HG03045 (cell line): ENCODE data around the gene CACNA1B.

Source experiments
- ATAC-seq: cut with Tn5 transposase; IDR thresholded peaks from one replicate; pipeline ENCODE4 v1.9.1; 2021; ENCODE audit warnings: mild to moderate bottlenecking, moderate library complexity; ENCODE audit not compliant: unreplicated experiment

The CACNA1B gene

DNA sequence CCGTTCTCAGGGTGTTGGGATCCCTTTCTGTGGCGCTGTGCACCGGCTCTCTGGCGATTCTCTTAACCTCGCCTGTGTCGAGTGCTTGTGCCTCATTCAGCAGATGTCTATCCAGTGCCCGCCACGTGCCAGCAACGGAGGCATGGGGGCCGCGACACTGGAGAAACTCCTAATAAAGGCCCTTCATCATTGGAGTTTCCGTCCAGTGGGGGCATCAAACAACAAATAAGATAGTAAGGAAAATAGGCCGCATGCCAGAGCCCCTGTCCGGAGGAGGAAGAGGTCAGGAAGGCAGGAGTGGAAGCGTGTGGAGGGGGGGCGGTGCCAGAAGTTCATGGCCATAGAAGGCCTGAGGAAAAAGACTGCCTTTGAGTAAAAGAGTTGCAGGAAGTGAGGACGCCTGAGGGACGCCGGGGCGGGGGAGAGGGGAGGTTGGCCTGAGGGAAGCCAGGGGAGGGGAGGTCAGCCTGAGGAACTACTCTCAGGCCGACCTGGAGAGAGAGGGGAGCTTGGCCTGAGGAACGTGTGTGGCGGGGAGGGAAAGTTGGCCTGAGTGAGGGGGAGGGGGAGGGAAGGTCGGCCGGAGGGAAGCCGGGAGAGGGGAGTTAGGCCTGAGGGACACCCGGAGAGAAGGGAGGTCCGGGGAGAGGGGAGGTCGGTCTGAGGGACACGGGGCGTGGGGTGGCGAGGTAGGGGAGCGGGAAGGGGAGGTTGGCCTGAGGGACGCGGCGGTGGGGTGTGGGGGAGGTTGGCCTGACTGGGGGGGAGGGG, 82.2 kb downstream of the CACNA1B start:
- ATAC-seq, result no peak

DNA sequence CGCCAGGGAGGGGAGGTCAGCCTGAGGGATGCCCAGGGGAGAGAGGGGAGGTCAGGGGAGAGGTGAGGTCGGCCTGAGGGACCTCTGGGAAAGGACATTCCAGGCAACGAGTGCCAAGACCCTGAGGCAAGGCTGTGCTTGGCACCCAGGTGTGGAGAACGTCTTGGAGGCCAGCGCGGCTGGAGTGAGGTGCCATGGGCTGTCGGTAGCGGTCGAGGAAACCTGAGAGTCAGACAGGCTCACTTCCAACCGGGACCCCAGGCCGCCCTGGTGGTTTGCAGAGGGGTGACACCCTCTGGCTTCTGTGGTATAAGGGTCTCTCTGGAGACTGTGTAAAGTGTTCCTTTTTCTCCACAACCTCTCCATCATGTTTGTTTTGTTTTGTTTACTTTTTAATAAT, 82.9 kb downstream of the CACNA1B start:
- no peak for ATAC-seq

DNA sequence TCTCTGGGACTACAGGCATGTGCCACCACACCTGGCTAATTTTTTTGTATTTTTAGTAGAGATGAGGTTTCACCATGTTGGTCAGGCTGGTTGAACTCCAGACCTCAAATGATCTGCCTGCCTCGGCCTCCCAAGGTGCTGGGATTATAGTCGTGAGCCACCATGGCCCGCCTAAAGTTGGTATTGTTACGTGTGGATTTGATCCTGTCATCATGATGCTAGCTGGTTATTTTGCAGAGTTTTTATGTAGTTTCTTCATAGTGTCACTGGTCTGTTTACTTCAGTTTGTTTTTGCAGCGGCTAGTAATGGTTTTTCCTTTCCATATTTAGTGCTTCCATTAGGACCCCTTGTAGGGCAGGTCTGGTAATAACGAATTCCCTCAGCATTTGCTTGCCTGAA, 85.9 kb downstream of the CACNA1B start:
- no peak for ATAC-seq

DNA sequence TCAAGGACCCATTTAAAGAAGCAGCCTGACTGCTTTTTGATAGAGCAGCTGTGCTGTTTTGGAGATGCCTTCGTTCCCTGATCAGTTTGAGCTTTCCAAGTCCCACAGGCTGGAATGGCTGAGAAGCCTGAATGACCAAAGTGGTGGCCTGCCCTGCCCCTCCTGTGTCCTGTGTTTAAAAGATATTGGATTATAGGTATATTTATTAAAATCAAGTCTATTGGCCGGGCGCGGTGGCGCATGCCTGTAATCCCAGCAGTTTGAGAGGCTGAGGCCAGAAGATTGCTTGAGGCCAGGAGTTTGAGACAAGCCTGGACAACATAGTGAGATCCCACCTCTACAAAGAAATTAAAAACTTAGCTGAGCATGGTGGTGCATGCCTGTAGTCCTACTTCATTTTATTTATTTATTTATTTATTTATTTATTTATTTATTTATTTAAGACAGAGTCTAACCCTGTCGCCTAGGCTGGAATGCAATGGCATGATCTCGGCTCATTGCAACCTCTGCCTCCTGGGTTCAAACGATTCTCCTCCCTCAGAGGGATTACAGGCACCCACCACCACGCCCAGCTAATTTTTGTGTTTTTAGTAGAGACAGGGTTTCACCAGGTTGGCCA, 87.7 kb downstream of the CACNA1B start:
- no peak for ATAC-seq

DNA sequence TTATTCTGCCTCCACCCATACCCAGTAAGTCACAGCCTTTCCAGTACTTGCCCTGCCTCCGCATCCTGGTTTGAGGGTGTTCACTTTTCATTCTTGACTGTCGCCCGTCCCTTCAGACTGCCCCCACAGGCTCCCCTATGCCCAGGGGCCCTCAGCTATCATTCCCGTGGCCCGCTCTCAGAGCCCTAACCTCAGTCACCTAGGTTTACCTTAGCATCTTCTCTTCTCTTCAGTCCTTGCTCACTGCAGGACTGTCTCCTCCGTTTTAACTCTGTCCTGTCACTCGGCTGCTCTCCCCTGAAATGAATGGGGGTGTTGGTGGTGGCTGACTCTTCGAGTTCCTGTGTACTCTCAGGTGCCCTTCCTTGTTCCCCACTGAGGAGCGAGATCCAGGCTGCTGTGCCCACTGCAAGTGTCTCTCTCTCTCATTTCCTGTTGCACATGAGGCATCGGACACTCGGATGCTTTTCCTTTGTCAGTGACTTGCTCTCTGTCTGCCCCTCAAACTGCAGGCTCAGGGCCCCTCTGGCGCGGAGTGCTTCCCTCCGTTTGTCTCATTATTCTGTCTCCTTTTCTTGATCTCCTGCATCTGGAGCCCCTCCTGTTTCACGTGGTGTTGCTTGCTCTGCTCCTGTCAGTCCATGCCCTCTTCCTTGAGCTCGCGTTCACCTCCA, 89.8 kb downstream of the CACNA1B start:
- ATAC-seq, result no peak

DNA sequence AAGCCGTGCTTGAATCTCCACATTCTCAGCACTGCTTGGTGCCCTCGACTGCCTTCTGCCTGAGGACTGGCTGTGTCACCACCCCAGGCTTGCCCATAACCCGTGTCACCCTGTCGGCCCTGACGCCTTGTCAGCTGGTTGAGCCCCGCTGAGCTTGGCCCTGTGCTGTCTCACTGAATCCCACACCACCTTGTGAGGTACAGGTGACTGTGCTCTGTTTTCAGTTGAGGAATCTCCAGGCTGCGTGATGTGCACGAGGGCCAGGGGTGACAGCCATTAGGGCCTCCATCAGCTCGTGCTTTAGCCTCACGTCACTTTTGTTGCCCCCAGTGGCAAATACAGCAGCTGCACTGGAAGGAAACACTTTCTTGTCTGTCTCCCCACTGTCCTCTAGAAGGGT, 90.7 kb downstream of the CACNA1B start:
- no peak for ATAC-seq

DNA sequence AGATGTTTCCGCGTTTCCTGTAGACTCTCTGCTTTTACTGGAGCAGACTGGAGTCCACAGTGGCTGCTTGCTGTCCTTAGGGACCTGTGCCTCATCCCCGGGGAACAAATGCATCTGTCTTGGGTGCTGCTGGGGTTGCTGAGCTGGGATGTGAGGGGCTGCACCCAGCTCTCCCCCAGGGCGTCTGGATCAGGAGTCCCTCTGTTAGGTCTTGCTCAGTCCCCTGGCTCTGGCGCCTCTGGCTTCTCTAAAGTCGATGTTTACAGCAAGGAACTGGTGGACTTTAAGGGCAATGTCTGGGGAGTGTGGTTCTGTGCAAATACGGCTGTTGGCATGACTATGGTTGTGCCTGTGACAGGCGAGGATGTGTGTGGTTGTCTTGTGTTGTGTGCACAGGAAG, 91.4 kb downstream of the CACNA1B start:
- ATAC-seq, result no peak

DNA sequence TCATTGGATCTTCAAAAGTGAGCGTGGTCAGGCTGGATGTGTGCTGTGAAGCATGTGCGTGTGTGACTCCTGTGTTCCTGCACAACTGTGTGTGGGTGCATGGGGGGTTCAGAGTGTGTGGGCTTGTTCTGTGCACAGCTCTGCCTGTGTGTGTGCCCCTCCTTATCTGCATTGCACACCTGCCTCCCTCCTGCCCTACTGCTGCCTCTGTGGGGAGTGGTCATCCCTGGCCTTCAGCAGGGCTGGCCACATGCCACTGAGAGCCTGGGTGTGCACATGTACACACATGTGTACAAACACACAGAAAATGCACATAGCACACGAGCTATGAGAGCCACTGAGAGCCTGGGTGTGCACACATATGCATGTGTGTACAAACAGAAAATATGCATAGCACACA, 92.1 kb downstream of the CACNA1B start:
- no peak for ATAC-seq

DNA sequence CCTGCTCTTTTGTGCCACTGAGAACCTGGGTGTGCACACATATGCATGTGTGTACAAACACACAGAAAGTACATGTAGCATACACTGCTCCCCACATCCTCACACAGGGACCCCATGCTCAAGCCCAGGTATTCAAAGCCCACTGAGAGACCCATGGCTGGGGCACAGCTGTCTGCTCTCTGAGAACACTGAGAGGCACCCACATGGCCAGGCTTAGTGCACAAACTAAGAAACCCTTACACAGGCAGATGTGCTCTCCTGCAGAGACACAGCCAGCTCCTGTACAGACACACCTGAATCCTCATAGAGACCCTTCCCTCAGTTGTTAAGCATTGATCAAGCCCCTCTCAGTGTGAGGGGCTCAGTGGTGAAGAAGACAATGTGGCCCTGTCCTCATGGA, 92.5 kb downstream of the CACNA1B start:
- no peak for ATAC-seq

DNA sequence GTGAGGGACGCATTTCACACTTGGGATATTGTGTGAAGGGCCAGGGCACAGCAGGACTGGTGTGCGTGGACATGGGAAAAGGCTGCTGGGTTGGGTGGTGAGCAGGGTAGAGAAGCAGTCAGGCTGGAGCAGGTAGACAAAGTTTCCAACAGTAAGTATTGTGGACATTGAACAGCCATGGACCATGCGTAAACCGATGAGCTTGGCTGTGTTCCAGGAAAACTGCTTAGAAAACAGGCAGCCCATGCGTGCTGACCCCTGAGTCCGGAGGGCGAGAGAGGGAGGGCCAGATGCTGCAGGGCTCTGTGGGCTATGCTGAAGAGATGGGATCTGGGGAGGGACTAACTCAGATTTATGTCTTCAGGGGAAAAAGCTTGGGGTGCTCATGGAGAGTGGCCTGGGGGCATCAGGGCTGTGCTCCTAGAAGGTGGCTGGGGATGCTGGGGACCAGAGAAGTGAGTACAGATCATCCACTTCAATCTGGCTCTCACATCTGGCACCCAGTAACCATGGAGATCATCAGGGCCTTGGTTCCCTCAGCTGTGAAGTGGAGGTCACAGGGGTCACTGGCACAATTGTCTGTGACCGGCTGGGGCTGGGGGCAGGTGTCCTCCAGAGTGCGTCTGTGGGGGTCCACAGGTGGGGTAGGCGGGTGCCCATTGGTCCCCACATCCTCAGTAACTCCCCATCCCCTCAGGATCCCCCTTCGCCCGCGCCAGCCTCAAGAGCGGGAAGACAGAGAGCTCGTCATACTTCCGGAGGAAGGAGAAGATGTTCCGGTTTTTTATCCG, 93.3 kb downstream of the CACNA1B start:
- no peak for ATAC-seq

DNA sequence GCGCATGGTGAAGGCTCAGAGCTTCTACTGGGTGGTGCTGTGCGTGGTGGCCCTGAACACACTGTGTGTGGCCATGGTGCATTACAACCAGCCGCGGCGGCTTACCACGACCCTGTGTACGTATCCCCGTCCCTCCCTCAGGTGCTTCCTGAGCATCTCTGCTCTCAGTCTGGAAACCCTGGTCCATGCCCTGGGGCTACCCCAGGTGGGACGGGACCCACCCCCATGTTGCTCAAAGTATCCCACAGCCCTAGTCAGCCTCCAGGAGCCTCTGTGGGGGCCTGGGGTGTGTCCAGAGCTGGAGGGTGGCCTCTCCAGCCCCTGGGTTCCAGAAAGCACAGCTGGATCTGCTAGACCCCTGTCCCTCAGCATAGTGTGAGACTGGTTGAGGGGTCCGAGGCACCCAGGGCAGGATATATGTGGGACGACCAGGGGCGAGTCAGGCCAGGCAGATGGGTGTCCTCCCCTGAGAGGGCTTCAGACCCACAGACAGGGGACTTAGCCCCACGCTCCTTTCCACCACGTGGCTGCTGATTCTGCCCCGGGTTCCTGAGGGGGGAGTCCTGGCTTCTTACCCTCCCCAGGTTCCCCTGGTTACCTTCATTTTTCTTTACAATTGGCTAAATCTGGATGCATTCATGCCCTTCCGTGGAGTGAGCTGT, 94.0 kb downstream of the CACNA1B start:
- ATAC-seq, result no peak

DNA sequence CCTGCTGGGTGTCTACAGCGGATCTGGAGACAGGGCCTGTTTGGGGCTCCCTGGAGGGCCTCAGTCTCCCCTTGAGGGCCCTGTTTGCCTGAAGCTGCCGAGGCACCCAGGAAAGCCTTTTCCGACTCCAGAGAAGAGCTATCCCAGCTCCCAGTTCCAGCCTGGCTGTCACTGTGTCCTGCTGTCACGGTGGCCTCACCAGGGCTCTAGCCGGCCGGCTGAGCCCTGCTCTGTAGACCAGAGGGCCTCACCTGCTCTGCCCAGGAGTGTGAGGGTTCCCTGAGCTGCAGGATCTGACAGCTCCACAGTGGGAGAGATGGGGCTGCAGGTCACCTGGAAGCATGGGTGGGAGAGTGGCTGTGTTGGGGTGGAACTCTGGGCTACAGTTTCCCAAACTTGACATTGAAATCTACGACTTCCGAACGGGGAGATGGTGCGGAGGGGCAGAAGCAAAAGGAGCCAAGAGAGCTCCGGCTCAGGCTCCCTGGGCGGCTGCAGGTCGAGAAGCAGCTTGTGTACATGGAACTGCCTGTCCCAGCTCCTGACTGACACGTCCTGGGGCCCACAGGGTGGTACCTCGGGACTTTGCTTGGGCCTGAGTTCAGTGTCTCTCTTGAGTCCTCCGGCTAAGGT, 94.9 kb downstream of the CACNA1B start:
- ATAC-seq, result no peak

DNA sequence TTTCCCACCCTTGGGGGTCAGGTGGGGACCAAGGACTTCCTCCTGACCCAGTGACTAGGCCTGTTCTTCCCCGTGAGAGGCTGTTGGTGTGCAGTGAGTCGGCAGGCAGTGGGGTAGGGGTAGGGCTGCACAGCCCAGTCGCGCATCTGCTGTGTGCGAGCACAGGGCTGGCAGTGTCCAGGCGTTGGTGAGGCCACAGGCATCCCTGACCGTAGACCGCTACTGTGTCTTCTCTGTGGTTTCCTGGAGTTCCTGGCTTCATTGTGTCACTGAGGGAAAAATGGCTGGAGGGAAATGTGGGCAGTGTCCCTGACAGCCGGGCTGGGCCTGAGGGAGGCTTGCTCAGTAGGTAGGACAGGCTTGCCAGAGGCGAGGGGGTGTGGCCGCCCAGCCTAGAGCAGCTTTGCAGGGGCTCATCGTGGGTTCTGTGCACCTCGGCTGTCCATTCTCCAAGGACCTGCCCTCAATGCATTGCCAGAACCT, 95.4 kb downstream of the CACNA1B start:
- no peak for ATAC-seq

DNA sequence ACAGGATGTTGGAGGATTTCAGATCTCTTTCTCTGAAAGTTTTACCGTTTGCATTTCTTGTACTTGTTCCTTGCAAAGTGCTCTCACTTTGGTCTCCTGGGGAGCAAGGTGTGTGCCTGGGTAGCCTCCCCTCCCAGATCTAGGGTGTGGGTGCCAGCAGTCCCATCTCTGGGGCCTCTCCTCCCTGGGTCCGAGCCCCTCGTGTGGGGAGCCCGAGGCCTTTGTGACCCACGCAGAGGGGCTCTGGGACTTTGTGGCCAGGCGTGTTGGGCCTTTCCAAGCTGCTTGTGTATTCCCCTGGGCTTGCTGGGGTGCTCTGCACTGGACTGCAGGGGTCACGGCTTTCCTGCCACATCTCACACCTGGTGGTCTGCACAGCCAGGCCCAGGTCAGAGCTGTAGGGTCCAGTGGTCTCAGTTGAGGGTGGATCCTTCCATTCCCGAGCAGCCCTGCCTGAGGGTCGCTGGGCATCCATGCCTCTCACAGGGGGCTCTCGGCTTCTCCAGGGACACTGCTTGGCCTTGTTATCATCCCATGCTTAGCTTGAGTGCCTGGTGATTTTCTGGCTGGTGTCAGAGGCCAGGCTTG, 96.3 kb downstream of the CACNA1B start:
- ATAC-seq, result no peak

DNA sequence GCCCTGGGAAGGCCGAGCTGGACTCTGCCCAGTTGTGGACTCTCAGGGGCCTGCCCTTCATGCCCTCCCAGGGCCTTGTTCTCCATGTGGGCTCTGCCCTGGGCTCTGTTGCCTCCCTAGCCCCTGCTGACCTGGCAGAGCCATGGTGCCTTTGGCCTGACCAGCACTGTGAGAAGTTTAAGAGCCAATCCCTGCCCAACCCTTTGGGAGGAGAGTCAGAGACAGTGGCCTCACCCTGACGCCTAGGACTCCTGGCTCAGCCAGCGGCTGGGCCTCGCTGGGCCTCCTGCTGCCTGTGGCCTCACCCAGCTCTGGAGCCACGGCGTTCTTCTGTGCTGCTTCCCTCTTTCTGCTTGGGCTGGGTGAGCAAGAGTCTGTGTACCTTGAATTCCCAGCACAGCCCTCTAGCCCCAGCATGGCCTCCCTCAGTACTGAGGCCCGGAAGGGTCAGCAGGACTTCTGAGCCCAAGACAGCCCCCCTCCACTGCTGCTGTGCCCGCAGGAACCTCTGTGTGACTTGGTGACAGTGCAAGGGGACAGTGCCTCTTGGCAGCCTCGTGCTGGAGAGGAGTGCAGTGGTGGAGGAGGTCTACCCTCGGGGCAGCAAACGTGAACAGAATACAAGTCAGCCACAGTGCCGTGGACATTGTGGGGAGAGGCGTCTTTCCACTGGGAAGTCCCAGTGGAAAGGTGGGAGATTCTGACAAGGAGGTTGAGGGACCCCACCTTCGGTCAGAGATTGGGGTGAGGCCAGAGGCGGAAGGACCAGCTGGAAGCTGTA, 97.4 kb downstream of the CACNA1B start:
- ATAC-seq, result no peak

DNA sequence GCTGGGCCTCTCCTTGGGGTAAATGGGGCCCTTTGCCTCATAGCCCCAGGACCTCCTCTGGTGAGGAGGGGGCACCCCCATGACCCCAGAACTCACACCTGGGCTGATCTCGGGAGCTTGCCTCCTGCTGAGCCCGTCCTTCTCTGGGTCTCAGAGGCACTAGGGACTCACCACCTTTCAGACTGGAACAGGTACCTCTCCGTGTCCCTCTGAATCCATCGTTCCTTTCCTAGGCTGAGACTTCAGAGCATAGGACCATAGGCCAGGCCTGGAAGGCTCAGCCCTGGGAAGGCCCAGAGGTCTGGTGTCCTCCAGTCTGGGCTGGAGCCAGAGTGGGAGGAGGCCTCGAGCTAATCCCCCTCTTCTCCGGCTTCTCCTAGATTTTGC, 97.9 kb downstream of the CACNA1B start:
- no peak for ATAC-seq

DNA sequence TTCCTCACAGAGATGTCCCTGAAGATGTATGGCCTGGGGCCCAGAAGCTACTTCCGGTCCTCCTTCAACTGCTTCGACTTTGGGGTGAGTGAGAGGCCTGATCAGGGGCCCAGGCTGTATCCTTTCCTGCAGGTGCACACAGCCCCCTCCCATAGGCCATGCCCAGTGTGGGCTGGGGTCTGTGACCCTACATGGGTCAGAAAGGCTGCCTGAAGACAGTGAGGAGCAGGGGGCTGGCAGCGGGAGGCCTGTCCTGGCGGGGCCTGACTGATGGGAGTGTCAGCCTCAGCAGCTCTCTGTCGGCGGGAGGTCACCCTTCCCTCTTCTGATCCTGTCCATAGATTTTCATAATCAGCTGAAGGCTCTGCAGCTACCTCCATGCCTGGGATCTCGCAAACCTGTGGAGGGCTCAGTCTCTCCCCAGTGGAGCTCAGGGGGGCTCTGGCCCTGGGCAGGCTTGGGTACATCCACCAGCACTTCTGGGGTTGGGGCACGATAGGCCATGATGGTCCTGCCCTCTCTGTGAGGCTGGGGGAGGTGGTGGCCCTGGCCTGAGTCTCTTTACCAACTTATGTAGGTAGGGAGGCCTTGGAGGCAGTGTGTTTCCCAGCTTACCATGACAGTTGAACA, 98.5 kb downstream of the CACNA1B start:
- no peak for ATAC-seq

DNA sequence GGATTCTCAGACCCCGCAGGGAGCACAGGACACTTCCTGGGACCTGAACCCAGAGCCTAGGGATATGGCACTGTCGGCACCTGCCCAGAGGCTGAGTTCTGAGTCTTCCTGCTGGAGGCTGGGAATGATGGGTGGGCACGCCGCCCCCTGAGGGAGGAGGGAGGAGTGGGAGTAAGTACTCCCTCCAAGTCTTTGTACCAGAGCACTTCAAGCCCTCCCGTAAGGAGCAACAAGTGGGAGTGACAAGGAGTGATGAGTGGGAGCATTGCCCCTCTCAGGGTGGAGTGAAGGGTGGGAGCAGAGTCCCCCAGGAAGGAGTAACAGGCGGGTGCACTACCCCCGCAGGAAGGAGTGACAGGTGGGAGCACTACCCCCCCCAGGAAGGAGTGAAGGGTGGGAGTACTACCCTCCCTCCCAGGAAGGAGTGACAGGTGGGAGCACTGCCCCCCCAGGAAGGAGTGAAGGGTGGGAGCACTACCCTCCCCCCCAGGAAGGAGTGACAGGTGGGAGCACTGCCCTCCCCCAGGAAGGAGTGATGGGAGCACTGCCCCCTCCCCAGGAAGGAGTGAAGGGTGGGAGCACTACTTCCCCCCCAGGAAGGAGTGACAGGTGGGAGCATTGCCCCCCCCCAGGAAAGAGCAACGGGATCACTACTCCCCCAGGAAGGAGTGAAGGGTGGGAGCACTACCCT, 100.1 kb downstream of the CACNA1B start:
- no peak for ATAC-seq
